A673 (cell line): ENCODE data around the gene MICAL3. TPM values are rescaled to one million over a fixed set of nuclear protein-coding genes. Genes with fewer than 3 reads are reported as not detected.
"Not testable (repeated sequence)": the region's sequence is repeated elsewhere in the genome, so short reads cannot be mapped to it uniquely, and the experiment has no call there.

Source experiments
- BruUV-seq: library from RNA; stranded (reverse); fragments of 400-500 nt; replicated peaks from 2 replicates; lab custom pipeline; 2021; lab: Mats Ljungman, UMichigan
- CTCF ChIA-PET: fragments of 300-600 bp; sonication (Branson Sonifier 250); formaldehyde crosslinking; loops from one replicate; lab custom pipeline; 2022; ENCODE audit warnings: antibody characterized with exemption; lab: Charles Lee
- POLR2A ChIA-PET: fragments of 300-600 bp; sonication (Branson Sonifier 250); formaldehyde crosslinking; loops from one replicate; lab custom pipeline; 2022; ENCODE audit warnings: antibody characterized with exemption; ENCODE audit not compliant: low non-redundant PET; lab: Charles Lee
- DNase-seq: peaks from one replicate; pipeline ENCODE4 v3.0.0-alpha.2; 2015; ENCODE audit warnings: low spot score
- H3K27ac ChIP-seq: fragments of 200-600 bp; sonication (generic); 2 replicates; pipeline ENCODE4 v1.5.1; 2016; ENCODE audit warnings: mixed run types, low read depth, mild to moderate bottlenecking, mixed read lengths, antibody characterized with exemption, low read length; ENCODE audit not compliant: poor library complexity, severe bottlenecking
- H3K27me3 ChIP-seq: fragments of 200-600 bp; sonication (generic); replicated peaks from 2 replicates; pipeline ENCODE4 v1.6.1; 2017; ENCODE audit warnings: mixed run types, low read depth, mild to moderate bottlenecking, mixed read lengths, antibody characterized with exemption, low read length; ENCODE audit not compliant: insufficient read depth, poor library complexity
- H3K36me3 ChIP-seq: fragments of 200-600 bp; sonication (generic); 2 replicates; pipeline ENCODE4 v1.6.1; 2016; ENCODE audit warnings: mixed run types, mild to moderate bottlenecking, mixed read lengths, antibody characterized with exemption, low read length; ENCODE audit not compliant: insufficient read depth, poor library complexity, severe bottlenecking
- H3K4me1 ChIP-seq: fragments of 200-600 bp; sonication (generic); 2 replicates; pipeline ENCODE4 v1.6.1; 2017; ENCODE audit warnings: mixed run types, mild to moderate bottlenecking, mixed read lengths, antibody characterized with exemption, low read length; ENCODE audit not compliant: insufficient read depth, poor library complexity, severe bottlenecking
- H3K4me3 ChIP-seq: fragments of 200-600 bp; sonication (generic); 2 replicates; pipeline ENCODE4 v1.5.1; 2016; ENCODE audit warnings: low read depth, mixed run types, mild to moderate bottlenecking, mixed read lengths, low read length; ENCODE audit not compliant: poor library complexity, severe bottlenecking
- H3K9me3 ChIP-seq: fragments of 200-600 bp; sonication (generic); 2 replicates; pipeline ENCODE4 v1.6.1; 2016; ENCODE audit warnings: mixed run types, low read depth, mild to moderate bottlenecking, mixed read lengths, antibody characterized with exemption, low read length; ENCODE audit not compliant: poor library complexity, severe bottlenecking
- EZH2 ChIP-seq: fragments of 200-600 bp; sonication (generic); IDR thresholded peaks from 2 replicates; pipeline ENCODE4 v1.6.1; 2017; ENCODE audit warnings: borderline replicate concordance, low read depth, mild to moderate bottlenecking, mixed read lengths, antibody characterized with exemption, low read length; ENCODE audit not compliant: poor library complexity, severe bottlenecking
- intact Hi-C: fragments of 100-400 bp; cut with micrococcal nuclease; formaldehyde crosslinking; loops from one replicate; pipeline ENCODE4 v1.10.0; 2022; ENCODE audit not compliant: unreplicated experiment
- total RNA-seq: library from RNA; stranded (reverse); gene quantifications from 2 replicates; pipeline ENCODE4 v1.2.3, GENCODE V29; 2021
- TF ChIP-seq, protein P1 (sequence below): fragments of 300-800, 200-600 bp; sonication (generic); conservative IDR thresholded peaks from 2 replicates; pipeline ENCODE4 v1.5.1; 2017; ENCODE audit warnings: low read depth, mild to moderate bottlenecking, antibody characterized with exemption, low read length, moderate library complexity, mixed read lengths

Gene MICAL3
- total RNA-seq, 1 experiment from 2014 or later: 63.6 TPM

DNA sequence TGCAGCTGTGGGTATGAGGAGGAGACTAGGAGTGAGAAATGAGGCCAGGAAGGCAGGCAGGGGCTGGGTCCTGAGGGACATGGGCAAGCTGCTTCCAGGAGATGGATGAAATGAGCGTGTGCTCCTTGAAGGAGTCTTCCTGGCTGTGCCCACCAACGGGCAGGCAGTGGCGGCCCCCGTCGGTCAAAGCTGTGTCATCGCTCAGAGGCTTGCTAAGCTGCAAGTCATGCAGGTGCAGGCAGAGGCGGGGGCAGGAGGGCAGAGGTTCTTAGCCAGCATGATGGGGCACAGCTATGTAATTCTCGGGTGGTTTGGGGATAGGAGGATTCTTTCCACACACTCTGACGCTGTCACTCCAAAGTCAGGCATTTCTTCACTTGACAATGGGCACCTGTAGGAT is 40.9 kb upstream of the MICAL3 start:
- no peak overlapping the region for H3K27ac ChIP-seq
- CTCF ChIA-PET: no interaction called here
- no peaks in the 10 kb centered on the region for H3K36me3 ChIP-seq
- peaks cover 9% of the 10 kb centered on the region for H3K4me1 ChIP-seq
- H3K9me3 ChIP-seq: no peaks in the 10 kb centered on the region
- POLR2A ChIA-PET: no interaction called here
- no TSS peak for BruUV-seq
- TF ChIP-seq, protein P1, sequence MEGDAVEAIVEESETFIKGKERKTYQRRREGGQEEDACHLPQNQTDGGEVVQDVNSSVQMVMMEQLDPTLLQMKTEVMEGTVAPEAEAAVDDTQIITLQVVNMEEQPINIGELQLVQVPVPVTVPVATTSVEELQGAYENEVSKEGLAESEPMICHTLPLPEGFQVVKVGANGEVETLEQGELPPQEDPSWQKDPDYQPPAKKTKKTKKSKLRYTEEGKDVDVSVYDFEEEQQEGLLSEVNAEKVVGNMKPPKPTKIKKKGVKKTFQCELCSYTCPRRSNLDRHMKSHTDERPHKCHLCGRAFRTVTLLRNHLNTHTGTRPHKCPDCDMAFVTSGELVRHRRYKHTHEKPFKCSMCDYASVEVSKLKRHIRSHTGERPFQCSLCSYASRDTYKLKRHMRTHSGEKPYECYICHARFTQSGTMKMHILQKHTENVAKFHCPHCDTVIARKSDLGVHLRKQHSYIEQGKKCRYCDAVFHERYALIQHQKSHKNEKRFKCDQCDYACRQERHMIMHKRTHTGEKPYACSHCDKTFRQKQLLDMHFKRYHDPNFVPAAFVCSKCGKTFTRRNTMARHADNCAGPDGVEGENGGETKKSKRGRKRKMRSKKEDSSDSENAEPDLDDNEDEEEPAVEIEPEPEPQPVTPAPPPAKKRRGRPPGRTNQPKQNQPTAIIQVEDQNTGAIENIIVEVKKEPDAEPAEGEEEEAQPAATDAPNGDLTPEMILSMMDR: no peak
- TF ChIP-seq EZH2: no peak
- H3K27me3 ChIP-seq: no peaks in the 10 kb centered on the region
- no peak for DNase-seq
- intact Hi-C loops: no loop called here
- H3K4me3 ChIP-seq: no peak overlapping the region

DNA sequence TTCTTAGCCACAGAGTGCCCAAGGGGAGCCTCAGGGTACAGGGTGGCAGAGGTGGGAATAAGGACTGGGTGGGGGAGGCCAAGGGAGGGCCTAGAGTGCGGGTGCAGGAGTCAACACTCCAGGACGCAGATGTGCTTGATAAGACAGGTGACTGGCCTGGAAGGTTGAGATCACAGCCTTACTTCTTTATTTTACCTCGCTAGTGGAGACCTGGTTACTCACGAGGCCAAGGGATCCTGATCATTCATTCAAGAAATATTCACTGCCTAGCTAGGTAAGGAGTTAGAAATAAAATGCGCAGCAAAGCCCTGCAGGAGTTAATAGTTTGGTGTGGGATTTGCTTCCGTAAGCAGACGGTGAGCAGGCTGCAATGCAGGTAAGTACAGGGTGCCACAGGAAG is 40.3 kb upstream of the MICAL3 start:
- intact Hi-C loops: loop anchor here (5.0 kb wide), 1 partner anchor 42 kb away; the partner anchor contains the start of gene MICAL3
- POLR2A ChIA-PET: no interaction called here
- H3K9me3 ChIP-seq: no peaks in the 10 kb centered on the region
- peaks cover 9% of the 10 kb centered on the region for H3K4me1 ChIP-seq
- no peak overlapping the region for H3K4me3 ChIP-seq
- CTCF ChIA-PET: no interaction called here
- no peak for TF ChIP-seq EZH2
- TF ChIP-seq, protein P1: no peak
- no peak overlapping the region for H3K27ac ChIP-seq
- no TSS peak for BruUV-seq
- no peaks in the 10 kb centered on the region for H3K27me3 ChIP-seq
- no peak for DNase-seq
- no peaks in the 10 kb centered on the region for H3K36me3 ChIP-seq

DNA sequence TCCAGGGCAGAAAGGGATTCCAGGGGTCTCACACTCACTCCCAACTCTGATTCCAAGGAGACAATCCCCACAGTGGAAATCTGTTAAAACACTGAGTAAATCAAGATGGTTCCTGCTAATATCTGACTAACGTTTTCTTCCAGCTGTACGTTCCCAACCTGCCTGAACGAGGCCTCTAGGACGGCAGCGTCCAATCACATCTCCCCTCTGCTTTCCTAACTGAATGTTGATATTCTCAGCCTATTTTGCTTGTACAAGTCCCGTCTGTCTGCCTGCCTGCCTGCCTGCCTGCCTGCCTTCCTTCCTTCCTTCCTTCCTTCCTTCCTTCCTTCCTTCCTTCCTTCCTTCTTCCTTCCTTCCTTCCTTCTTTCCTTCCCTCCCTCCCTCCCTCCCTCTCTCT is 39.4 kb upstream of the MICAL3 start:
- CTCF ChIA-PET: interaction anchor here (1.7 kb wide), 1 partner anchor 12 kb away, joined by 6 read pairs; no protein-coding TSS in a partner anchor
- H3K36me3 ChIP-seq, POLR2A ChIA-PET, BruUV-seq, H3K4me3 ChIP-seq, H3K4me1 ChIP-seq, H3K27me3 ChIP-seq, H3K9me3 ChIP-seq: not testable (repeated sequence)
- peak overlapping the region; percentile 55 for H3K27ac ChIP-seq
- intact Hi-C loops: loop anchor here (5.0 kb wide), 1 partner anchor 41 kb away; the partner anchor contains the start of gene MICAL3
- DNase-seq: peak; percentile 65

DNA sequence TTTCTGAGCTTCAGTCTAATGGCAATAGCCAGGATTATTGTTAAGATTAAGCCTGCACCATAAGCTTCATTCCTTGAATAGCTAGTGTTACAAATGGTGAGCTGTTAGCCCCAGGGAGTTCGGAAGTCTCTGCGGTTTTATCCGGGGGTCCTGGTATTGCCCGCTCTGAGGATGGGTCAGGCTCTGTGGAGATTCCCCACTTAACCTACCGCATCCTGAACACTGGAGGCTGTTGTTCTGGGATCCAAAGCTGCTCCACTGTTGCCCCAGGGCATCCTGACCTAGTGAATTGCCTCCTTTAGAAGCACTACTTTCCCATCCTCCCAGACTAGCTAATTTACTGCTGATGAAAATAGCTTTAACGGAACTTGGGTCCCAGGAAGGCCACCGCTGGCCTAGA is 38.9 kb upstream of the MICAL3 start:
- no peaks in the 10 kb centered on the region for H3K27me3 ChIP-seq
- no peak for DNase-seq
- no peak for TF ChIP-seq EZH2
- TF ChIP-seq, protein P1: no peak
- ChIA-PET CTCF (interaction anchor here (1.7 kb wide), 1 partner anchor 13 kb away, joined by 6 read pairs; no protein-coding TSS in a partner anchor), POLR2A (no interaction called here)
- H3K36me3 ChIP-seq: no peaks in the 10 kb centered on the region
- peaks cover 9% of the 10 kb centered on the region for H3K4me1 ChIP-seq
- peak overlapping the region; percentile 55 for H3K27ac ChIP-seq
- no TSS peak for BruUV-seq
- no peak overlapping the region for H3K4me3 ChIP-seq
- no peaks in the 10 kb centered on the region for H3K9me3 ChIP-seq
- intact Hi-C loops: loop anchor here (5.0 kb wide), 1 partner anchor 41 kb away; the partner anchor contains the start of gene MICAL3
